GM19452 (cell line): ENCODE measurements around the gene RPL32.
A peak's percentile ranks its signal among the peaks of the same experiment; 100 is the strongest.
"Not testable (repeated sequence)": the region's sequence is repeated elsewhere in the genome, so short reads cannot be mapped to it uniquely, and the experiment has no call there.

Experiments used
- ATAC-seq: cut with Tn5 transposase; IDR thresholded peaks from one replicate; pipeline ENCODE4 v1.9.1; 2021; ENCODE audit not compliant: unreplicated experiment

RPL32 gene

DNA sequence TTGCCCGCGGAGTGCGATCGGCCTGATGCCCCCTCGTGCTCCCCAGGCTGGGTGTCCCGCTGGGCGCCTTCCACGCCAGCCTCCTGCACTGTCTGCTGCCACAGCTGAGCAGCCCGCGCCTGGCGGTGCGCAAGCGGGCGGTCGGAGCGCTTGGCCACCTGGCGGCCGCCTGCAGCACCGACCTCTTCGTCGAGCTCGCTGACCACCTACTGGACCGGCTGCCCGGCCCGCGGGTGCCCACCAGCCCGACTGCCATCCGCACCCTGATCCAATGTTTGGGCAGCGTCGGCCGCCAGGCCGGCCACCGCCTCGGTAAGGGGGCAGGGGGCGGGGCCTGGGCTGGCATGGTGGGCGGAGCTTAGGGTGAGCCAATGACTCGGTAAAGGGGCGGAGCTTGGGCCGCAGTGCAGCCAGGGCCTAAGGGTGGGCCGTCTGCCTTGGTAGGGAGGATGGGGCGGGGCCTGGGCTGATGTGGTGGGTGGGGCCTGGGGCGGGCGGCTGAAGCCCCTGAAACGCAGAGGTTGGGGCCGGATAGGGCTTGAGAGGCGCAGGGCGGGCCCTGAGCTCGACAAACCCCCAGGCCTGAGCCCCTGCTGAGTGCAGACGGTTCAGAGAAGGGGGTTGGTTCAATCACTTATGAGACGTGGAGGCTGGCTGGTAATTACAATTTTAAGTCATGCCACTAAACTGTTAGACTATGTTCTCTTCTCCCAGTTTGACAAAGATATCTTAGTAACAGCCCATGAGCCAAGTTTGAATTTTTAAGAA is 31.2 kb downstream of the RPL32 start:
- ATAC-seq: peak; percentile 99

DNA sequence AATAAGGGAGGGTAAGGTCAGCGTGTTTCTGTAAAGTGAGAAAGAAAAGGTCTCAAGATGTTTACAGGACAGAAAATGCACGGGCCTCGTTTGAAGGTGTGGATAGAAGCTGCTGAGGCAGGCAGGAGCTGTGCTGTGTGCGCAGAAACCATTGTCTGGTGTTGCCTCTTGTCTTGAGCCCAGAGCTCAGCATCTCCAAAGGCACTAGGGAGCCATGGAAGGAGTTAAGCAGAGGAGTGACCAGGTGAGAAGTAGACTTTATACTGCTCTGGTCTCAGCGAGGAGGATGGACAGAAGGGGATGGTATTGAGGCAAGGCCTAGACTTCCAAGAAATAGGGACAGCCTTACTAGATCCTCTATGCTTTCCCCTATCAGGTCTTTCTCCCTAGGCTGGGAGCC is 31.9 kb downstream of the RPL32 start:
- ATAC-seq: no peak

DNA sequence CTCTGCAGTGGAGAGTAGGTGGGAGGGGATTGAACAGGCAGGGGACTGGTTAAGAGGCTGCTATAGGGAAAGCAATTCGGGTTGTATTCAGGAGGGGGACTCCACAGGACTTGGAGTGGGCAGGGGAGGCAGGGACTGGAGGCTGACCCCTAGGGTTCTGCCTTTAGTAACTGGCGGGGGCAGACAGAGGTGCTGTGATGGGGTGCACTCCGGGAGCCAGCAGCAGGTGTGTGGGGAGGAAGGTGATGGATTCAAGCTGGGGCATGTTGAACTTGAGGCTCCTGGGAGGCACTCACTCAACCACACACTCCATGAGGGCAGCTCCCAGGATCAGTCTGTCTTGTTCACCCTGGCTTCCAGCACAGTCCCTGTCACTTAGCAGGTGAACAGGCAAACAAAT is 32.4 kb downstream of the RPL32 start:
- no peak for ATAC-seq

DNA sequence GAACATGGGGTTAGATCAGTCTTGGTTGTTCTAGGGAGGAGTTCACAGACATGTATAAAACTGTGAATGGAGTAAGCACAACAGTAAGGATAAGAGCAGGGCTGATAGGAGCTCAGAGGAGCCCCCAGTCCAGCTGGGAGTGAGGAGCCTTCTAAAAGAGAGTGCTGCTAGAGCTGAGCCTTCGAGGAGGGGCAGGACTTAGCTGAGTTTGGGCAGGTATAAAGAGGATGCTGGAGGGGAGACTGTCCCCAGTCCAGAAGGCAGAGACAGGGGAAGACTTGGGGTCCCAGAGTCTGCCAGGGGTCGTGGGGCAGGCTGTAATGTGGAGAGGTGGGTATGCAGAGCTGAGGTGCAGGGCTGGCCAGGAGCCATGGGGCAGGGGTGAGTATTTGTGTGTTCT is 32.8 kb downstream of the RPL32 start:
- no peak for ATAC-seq

DNA sequence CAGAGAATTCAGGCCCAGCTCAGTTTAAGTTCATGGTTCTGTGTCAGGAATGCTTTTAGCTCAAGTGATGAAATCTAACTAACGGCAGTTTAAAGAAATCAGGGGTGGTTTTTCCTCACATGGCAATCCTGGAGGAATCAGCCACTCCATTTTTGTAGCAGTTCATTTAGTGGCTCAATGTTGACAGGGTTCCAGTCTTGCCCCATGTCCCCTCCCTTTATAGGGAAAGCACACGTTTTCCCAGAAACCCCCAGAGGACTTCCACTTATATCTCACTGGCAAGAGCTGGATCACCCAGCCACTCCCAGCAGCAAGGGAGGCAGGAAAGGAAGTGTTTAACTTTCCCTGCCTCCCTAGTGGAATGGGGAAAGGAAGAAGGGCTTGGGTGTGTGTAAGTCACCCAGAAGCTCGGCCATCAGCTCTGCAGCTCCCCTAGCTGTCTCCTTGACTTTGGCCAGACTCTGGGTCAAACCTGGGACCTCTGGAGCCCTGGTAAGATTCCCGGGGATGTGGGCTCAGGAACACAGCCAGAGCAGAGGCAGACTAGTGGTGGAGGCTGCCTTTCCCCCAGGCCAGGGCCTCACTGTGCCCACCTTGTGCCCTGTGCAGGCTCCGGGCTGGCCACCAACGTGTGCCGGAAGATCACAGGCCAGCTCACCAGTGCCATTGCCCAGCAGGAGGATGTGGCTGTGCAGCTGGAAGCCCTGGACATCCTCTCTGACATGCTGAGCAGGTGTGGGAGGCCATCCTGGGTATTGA is 33.6 kb downstream of the RPL32 start:
- no peak for ATAC-seq

DNA sequence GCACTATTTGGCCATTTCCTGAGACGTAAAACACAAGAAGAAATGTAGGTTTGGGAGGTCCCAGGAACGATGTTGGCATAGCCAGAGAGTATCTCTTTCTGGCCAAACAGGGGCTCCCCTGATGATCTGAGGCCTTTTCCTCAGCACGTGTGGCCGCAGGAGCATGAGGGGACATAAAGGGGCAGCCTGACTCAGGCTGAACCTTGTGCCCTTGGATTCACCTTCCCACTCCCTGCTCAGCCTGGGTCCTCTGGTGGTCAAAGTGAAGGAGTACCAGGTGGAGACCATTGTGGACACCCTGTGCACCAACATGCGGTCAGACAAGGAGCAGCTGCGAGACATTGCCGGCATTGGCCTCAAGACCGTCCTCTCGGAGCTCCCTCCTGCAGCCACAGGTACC is 34.3 kb downstream of the RPL32 start:
- no peak for ATAC-seq

DNA sequence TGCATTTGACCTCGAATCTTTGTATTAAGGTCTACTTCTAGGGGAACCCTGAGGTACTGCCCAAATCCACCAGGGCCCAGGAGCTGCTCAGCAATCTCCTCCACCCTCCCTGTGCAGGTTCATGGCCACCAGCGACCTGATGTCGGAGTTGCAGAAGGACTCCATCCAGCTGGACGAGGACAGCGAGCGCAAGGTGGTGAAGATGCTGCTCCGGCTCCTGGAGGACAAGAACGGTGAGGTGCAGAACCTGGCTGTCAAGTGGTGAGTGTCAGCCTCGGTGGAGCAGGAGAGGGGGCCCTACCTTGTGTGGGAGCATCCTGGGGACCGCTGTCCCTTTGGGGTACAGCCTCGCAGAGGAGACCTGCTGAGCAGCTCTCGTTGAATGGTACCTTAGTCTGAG is 38.0 kb downstream of the RPL32 start:
- no peak for ATAC-seq

DNA sequence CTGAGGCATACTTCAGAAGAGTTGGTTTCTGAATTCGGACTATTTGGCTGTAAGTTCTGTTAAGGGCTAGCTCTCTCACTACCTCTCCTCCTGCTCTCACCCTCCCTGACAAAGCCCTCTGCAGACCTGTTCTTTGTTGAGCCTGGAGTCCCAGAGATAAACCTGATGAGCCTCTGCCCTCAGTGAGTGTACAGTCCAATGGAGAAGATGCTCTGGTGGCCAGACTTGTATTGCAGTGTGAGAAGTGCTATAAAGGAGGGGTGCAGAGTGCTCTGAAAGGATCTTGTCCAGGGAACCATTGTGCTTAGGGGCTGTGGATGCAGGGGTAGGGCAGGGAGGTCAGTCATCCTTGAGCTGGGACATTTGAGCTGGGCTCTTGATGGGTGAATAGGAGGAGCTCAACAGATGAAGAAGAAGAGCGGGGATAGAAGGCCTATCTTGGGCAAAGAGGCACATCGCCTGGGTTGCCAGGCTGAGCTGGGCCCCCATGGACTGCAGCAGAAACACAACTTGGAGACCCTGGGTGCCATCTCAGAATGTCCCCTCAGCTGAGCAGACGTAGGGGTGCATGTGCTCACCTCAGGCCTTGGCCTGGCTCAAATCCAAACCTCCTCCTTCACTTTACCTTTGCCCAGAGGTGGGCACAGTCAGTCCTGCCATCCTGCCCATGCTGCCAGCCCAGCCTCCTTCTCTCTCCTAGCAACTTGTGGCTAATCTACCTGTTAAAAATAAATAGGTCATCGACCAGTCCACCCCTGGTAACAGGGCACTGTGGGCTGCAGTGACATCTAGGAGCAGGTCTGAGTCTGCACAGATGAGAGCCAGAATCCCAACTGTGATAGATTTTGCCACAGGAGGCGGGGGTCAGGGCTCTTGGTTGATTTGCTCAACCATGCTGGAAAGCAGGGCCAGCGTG is 41.6 kb downstream of the RPL32 start:
- ATAC-seq: no peak

DNA sequence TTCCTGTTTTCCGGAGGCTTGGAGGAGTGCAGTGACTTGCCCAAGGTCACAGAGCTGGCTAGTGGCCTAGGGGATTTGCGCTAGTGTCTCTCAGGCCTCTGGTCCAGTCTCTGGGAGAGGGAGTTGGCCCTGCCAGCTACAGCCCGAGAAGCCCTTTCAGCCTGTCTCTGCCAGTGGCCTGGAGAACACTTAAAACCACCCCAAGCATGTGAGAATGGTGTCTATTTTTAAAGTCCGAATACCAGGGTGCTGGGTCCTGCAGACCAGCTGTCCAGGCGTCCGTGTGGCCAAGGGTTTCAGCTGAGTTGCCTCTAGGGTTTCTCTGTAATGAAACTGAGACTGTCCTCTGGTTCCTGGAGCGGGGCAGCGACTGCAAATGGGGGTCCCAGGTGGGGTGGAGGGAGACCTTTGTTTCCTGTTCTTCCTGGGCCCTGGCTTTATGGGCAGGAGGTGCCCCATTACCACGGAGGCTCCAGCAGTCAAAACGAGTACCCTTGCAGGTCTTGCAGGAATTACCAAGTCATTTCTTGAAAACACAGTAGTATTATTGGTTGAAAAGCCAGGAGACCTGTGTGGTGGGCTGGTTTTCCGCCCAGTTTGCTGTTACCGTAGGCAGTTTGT is 42.7 kb downstream of the RPL32 start:
- ATAC-seq: no peak

DNA sequence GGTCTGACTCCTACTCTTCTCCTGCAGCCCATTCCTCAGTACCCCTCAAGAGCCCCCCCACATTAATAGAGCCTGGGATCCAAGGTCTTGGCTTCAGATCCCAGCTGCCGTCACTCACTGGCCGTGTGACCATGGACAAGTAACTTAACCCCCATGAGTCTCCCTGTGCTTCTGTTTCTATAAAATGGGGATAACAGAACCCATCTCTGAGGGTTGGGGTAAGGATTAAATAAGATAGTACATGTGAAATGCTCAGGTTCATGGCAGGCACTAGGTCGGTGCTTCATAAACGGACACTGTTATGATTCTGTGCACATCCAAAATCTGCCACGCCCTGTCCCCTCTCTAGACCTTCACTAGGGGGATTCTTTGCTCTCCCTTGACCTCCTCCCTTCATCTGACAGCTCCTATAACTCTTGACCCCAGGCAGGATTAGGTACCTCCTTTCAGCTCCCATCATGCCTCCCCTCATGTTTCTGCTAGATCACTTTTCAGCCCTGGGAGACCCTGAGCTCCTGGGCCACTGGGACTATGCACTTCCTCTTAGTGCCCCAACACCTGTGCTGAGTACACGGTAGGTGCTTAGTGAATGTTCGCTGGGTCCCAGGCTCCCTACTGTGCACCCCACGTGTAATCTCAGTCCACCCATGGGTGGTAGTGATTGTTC is 43.3 kb downstream of the RPL32 start:
- no peak for ATAC-seq

DNA sequence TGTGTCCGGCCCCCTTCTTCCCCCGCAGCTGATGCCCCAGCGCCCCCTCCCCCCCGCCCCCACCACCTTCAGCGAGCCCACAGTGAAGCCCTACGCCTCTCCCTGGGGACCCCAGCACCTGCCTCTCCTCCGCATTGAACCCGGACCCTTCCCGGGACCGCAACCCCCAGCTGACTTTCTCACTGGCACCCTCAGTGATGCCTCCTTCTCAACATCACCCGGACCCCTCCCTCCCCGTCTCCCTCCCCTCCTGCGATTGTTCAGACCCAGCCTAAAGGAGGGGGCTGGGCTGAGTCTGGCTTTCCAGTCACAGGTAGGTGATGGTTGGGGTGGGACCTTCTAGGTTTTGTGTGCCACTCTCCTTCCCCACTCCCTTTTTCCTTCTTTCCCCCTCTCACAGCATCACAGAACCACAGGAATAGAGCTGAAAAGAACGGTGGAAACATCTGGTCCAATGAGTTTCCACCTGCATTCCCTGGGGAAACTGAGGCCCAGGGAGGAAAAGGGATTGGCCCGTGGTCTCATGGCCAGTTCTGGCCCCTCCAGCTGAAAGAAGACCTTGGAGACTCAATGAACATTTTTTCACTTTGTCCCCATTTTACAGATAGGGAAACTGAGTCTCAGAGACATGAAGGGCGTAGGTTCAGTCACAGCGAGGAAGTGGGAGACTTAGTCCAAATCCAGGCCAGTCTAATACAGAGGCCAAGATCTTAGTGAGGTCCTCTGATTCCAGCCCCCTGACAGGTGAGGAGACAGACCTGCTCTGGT is 44.1 kb downstream of the RPL32 start:
- no peak for ATAC-seq

DNA sequence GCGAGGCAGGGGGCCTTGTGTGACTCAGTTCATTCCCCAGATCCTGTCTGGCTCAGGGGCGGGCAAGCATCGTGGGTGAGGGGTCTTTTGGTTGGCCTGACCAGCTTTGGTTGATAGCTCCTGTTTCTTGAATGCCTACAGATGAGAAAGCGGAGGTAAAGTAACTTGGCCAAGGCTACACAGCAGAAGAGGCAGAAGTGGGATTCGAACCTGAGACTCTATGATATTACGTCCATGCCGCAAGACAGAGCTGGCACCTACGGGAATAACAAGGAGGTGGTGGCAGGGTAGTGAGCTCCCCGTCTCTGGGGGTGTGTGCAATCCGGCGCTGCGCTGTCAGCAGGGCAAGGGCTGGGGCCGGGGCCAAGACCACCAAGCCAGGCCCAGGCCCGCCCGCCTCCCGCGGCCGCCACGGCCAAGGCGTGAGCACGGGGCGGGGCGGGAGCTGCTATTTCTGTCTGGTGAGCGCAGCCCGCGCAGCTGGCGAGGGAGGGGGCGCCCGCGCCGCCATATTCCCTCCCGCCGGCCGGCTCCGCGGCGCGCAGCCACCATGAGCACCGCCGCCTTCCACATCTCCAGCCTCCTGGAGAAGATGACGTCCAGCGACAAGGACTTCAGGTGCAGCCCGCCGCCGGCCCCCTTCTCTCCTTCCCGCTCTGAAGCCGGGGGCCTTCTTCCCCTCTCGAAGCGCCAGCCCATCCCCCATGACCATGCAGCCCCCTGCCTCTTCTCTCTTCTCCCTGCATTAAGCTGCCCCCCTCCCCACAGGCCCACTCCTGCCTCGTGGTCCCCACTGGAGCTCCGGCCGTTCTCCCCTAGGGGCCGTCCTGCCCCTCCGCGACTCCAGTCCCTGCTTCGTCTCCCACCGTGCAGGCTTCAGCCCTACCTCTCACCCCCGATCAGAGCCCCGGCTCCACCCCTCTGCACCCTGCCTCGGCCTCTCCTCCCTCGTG is 44.9 kb downstream of the RPL32 start, which contains the start of gene CAND2:
CAND2 (plus strand) TSS at position 510 of the 953 bp plus-strand sequence; CDS start at position 551, 41 bp downstream.
- no peak for ATAC-seq

DNA sequence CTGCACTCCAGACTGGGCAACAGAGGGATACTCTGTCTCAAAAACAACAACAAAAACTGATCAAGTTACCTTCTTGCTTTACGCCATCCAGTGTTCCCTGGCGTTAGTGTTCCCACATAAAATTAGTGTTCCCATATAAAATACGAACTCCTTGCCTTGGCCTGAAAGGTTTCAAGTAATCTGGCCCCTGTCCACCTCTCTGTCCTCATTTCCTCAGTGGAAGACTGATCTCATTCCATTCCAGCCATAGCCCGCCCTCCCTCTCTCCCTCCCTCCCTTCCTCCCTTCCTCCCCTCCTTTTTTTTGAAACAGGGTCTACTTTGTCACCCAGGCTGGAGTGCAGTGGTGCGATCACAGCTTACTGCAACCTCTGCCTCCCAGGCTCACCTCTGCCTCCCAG is 47.7 kb downstream of the RPL32 start:
- no peak for ATAC-seq

DNA sequence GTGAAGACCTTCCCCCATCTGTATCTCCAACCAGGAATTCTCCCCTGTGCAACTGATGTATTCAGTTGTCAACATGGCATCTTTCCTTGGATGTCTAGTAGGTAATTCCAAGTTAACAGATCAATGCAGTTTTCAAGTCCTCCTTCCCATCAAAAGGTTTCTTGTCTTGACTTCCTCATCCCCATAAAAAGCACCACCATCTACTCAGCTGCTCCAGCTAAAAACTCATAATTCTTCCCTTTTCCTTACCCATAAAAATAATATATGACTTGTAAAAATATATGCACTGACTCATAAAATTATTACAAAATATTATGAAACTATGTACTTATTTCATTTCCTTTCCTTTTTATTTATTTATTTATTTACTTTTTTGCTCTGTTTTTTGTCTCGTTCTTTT is 49.9 kb downstream of the RPL32 start:
- ATAC-seq: no peak

DNA sequence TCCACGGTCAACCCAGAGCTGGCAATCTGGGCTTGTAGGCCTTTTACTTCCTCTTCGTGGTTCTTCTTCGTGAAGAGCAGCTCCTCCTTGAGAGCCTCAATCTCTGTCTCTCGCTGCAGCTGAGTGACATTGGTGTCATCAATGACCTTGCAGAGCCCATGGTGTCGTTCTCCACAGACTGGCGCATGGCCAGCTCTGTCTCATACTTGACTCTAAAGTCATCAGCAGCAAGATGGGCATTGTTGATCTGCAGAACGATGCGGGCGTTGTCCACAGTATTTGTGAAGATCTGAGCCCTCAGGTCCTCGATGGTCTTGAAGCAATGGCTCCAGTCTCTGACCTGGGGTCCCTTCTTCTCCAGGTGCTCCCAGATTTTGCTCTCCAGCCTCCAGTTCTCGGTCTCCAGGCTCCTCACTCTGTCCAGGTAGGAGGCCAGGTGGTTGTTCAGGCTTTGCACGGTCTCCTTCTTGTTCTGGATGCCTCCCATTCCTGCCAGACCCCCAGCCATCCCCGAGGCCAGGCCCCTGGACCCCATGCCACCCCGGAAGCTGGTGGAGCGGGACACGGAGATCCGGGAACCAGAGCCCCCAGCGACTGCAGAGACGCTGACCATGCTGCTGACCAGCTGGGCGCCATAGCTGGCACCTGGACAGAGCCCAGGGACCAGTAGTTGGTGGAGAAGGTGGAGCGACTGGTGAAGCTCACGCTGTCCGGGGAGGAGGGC is 53.2 kb downstream of the RPL32 start:
- ATAC-seq: not testable (repeated sequence)

DNA sequence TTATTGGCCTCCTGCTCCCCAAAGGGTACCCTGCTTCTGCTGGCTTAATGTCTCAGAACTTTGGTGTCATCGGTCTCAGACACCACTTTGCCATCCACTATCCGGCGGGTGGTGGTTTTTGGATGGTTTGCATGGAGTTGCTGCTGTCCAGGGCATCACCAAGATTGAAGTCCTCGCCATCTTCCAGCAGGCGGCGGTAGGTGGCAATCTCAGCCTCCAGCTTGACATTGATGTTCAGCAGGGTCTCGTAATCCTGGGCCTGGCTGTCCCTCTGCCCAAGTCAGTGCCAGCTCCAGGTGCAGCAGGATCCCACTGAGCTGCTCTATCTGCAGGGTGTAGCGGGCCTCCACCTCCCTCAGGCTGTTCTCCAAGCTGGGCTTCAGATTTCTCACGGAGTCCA is 54.0 kb downstream of the RPL32 start:
- not testable (repeated sequence) for ATAC-seq

DNA sequence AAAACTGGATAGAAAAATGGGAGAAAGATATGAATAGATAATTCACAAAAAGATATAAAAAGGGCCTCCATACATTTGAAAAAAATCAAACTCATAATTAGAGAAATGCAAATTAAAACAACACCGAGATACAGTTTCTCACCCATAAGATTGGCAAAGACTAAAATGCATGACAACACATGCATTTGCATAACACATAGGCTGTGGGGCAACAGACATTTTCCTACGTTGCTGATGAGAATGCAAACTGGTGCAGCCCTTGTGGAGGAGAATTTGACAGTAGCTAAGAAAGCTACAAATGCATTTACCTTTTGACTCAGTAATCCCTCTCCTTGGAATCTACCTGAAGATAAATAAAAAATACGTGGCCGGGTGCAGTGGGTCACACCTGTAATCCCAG is 56.3 kb downstream of the RPL32 start:
- no peak for ATAC-seq
